ENCODE data around the gene ASB8.

ASB8 gene

DNA sequence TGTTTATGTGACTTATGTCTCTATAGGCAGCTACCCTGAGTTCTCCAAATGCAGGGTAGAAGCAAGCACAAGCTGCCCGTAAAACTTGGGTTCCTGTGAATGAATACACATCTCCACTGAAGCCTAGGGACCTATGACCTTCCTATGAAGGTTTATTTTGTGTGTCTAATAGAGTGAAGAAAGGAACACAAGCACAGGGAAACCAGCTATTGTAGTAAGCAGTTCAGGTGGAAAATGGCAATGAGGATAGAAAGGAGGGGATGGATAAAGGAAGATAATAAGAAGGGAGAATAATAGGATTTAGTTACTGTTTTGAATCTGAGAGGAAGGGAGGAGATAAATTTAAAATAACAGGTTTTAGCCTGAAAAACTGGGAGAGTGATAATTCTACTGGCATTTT, 35.8 kb downstream of the ASB8 start:
- TF ChIP-seq, protein P1, sequence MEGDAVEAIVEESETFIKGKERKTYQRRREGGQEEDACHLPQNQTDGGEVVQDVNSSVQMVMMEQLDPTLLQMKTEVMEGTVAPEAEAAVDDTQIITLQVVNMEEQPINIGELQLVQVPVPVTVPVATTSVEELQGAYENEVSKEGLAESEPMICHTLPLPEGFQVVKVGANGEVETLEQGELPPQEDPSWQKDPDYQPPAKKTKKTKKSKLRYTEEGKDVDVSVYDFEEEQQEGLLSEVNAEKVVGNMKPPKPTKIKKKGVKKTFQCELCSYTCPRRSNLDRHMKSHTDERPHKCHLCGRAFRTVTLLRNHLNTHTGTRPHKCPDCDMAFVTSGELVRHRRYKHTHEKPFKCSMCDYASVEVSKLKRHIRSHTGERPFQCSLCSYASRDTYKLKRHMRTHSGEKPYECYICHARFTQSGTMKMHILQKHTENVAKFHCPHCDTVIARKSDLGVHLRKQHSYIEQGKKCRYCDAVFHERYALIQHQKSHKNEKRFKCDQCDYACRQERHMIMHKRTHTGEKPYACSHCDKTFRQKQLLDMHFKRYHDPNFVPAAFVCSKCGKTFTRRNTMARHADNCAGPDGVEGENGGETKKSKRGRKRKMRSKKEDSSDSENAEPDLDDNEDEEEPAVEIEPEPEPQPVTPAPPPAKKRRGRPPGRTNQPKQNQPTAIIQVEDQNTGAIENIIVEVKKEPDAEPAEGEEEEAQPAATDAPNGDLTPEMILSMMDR (IDR thresholded peaks at IDR 0.05): no peak

DNA sequence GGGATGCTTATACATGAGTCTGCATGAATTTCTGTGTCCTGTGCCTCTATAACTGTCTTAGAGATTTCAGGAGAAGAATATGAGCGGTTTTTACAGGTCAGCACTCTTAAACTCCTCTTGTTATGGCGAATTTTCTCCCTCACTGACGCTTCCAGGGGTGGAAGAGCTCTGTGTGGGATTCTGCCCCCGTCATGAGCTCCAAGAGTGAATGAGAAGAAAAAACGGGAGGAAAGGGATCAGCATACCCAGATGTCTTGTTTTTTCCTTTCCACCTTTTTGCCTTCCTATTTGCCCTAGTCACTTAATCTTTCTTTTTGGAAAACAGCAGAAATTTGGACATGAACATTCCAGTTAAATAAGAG, 37.5 kb downstream of the ASB8 start:
- TF ChIP-seq, protein P1 (IDR thresholded peaks at IDR 0.05): no peak

DNA sequence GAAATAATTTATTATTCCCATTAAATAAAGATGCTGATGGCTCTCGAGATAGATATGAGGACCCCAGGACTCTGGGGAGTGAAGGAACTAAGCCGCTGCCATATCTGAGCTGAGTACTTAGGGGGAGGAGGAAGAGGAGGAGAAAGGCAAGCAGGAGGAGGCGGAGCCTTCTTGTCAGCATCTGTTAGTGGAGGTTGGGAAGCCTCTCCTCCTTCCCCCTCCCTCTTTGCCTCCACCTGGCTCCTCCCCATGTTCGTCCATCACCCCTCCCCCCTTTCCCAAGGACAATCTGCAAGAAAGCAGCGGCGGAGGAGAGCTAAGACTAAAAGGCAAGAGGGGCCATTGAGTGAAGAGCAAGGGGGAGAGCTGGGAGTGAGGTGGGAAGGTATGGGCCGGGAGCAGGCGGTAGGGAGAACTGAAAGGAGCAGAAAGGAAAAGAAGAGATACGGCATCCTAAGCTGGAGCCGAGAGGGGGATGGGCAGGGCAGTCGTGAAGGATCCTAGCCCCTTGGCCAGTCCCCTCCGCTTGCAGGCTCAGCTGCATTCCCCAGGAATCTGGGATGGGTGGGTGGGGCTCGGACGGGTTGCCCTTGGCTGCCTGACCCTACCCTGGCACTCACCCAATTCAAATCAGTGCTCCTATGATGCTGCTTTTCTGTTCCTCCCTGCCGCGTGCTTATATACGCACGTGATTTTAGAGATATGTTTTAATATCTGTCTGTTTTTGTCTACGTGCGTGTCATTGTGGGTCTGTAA, 38.1 kb downstream of the ASB8 start, which contains the start of gene PFKM:
TSS of gene PFKM (plus strand) at position 287 of the 756 bp plus-strand sequence. CDS start 3,411 bp downstream, outside the sequence.
- TF ChIP-seq, protein P1 (IDR thresholded peaks at IDR 0.05): no peak

DNA sequence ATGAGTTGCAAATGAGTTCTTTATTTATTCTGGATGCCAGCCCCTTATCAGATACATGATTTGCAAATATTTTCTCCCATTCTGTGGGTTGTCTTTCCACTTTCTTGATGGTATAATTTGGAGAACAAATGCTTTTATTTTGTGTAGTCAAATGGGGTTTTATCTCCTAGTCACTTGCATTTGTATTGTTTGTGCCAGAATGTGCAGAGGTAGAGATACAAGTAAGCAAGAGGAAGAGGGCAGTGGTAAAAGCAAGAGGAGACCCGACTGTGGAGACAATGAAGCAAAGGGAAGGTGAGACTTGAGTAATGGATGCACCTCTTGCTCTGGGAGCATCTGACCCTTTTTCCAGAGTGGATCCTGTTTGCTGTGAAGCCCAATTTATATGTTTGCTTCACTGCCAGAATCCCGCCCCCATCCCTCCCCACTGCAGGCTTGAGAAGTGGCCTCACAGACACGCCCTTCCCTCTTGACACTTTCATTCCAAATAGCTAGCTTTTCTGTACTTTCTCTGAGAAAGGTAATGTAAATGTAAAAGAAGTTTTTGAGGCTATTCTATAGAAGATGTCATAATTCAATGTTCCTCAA, 38.9 kb downstream of the ASB8 start:
- TF ChIP-seq, protein P1 (IDR thresholded peaks at IDR 0.05): no peak

DNA sequence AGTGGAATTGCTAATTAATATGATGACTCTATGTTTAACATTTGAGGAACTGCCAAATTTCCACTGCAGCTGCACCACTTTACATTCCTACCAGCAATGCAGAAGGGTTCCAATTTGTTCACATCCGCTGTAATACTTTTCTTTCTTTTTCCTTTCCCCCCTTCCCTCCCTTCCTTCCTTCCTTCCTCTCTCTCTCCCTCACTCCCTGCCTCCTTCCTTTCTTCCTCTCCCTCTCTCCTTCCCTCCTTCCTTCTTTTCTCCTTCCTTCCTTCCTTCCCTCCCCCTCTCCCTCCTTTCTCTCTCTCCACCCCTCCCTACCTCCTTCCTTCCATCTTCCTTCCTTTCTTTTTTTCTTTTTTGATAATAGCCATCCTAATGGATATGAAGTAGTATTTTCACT, 41.4 kb downstream of the ASB8 start:
- TF ChIP-seq, protein P1 (IDR thresholded peaks at IDR 0.05): no peak

DNA sequence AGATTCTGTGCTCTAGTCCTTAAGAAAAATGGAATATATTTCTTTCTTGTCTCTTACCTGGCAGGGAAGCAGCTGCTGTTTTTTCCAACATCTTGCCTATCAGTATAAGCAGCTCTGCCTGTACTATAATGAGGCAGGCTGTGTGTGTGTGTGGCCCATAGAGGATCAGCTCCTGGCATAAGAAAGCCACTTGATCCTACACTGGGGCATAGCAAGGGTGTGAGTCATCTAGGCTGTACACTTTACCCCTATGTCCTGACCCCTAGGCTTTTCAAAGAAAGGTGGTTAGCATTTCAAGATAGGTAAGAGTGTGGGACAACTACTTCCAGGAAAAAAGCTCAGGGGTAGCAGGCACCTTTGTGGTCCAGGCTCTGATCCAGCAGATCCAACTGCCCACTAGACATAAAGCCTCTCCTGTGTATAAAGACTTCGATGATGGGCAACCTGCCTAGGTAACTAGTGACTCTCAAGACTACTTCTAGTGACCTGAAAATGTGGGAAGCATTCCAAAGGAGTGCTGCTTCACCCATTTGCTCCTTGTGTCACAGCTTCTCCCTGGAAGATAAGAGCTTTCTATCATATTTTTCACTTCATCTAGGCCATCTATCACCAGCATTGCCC, 46.5 kb downstream of the ASB8 start:
- TF ChIP-seq, protein P1 (IDR thresholded peaks at IDR 0.05): no peak

DNA sequence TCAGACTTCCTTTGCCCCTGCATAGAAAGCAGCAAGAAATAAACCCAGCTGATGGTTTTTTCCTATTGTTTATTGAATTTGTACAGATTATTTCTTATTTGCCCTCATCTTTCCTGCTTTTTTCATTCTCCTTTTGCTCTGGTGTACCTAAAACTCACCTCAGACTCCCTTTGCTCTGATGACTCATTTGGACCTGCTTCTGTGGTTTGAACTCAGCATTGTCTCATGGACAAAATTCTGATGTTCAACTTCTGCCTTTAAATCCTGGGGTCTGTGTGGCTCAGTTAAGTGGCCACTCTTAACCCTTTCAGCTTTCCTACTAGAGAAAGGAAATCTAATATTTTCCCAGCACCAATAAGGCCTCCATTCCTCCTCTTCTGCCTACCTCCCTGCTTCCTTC, 47.9 kb downstream of the ASB8 start:
- TF ChIP-seq, protein P1 (IDR thresholded peaks at IDR 0.05): no peak
